GM20431 (cell line): ENCODE measurements around the gene ITPRID1.
"Not testable (repeated sequence)": the region's sequence is repeated elsewhere in the genome, so short reads cannot be mapped to it uniquely, and the experiment has no call there.

Experiments used
- in situ Hi-C: fragments of 300-500 bp; cut with MseI, MboI; formaldehyde crosslinking; loops from one replicate; pipeline ENCODE4 v1.15.0; 2020; ENCODE audit warnings: low sequenced_read_pairs; ENCODE audit not compliant: unreplicated experiment

ITPRID1 gene

DNA sequence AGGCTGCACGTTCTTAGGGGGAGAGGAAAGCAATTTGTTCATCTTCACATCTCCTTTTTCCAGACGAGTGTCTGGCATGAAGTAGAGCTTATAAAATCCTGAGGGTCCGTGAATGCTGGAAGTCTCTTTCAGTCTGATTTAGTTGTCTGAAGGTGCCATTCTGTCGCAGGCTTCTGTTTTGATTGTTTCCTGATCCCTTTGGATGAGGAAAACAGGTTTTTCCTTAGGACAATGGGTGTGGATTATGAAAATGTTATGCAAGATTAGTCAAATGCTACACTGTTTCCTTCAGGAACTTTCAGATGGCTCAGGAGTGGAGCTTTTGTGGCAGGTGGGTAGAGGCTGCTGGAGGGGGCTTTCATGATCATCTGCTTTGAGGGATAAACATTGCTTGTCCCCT, at the start of gene ITPRID1:
ITPRID1 (plus strand) TSS at position 301 of the 400 bp plus-strand sequence. CDS start 38,935 bp downstream, outside the sequence.
- in situ Hi-C loops: no loop called here

DNA sequence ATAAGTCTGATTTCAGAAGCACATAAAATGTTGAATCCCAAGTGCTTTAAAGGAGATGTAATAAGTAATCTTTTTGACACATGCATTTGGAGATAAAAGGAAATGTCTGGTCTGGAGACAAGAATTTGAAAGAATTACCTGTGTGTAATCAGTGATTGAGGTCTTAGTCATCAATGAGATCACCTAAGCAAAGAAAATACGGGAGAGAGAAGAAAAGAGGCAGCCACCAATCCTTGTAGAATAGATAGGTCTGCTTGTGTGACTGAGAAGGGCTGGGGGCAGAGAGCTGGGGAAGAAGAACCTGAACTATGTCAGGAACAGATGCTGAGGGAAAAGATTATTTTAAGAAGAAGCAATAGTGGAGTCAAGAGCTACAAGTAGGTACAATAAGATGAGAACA, 49.3 kb upstream of the ITPRID1 start:
- in situ Hi-C loops: no loop called here

DNA sequence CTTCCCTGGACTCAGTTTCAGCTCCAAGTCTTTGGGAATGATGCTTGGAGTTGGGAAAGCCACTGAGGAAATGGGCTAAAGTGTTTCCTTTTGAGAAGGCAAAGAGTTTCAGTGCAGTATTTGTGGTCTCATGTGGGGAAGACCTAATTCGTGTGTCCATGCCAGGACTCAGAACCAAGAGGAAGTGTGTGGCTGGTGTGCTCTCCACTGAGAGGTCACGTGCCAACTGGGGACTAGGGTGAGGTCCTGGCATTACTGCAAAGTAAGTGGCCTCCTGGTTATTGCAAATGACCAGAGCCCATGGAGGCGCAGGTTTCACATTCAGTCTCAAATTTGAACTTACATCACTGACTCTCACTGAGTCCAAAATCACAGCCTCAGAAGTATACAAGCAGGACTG, 48.6 kb upstream of the ITPRID1 start:
- in situ Hi-C loops: no loop called here

DNA sequence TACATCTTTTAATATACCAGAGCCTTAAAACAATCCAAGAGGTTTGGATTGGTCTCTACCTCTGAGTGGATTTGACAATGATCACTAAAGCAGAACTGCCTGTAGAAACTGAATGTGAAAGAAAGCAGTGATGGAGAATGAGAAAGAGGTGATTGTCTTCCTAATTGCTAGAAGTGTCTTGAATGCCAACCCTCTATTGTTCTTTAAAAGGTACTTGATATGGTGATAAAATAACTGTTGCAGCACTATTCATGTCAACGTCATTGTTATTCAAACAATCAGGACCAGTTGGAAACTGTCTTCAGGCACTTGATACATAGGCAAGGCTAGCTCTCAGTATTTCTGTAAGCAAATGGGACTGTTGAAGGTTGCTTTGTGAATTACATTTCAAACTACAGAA, 47.9 kb upstream of the ITPRID1 start:
- in situ Hi-C loops: no loop called here

GRCh38 chr7:31470883-31471282, 43.0 kb upstream of the ITPRID1 start:
- in situ Hi-C loops: not testable (repeated sequence)

DNA sequence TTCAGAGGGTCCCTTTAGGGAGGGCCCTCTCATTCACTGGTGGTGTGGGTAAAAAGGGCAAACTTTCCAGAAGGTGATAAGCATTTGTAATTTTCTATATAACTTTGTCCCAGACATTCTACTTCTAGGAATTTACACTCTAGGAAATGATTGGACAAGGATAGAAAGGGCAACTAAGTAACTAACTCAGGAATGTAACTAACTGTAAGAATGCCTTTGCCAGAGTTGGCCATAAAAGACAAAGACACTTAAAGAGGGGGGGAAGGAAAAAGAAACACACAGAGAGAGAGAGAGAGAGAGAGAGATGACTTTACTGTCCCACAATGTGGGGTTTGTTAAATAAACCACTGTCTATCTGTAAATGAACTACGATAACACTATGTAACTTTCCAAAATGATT, 38.5 kb upstream of the ITPRID1 start:
- in situ Hi-C loops: no loop called here

GRCh38 chr7:31476073-31476745, 37.7 kb upstream of the ITPRID1 start:
- in situ Hi-C loops: no loop called here

DNA sequence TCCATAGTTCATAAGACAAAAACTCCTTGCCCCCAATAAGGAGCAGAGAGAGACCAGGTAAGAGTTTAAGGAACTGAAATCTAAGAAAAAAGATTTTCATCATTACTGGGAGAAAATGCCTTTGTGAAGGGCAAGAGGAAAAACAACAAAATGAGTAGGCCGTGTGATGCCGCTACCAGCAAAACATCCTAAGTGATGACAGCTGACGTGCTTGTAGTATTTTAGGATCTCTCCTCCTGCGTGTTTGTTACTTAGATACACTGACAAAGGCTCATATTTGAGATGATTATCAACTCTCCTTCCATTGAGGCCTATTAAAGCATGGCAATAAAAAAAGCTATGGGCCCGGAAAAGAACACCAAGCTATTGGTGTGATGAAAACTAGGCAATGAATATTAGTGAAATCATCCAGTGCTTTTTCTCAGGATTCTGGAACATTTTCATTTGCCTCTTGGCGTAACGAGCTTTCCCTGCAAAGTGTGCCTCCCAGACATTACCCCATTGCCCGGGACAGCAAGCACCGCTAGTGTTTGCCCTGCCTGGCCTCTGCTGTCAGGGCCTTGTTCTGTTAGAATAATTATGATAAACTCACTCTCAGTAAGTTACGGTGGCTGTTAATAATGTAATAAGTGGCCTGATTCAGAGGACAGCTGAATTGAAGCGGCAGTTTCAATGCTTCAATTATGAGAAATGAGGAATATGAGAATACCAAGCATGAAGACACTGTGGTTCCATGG, 36.8 kb upstream of the ITPRID1 start:
- in situ Hi-C loops: no loop called here

GRCh38 chr7:31478018-31478417, 35.9 kb upstream of the ITPRID1 start:
- in situ Hi-C loops: no loop called here

DNA sequence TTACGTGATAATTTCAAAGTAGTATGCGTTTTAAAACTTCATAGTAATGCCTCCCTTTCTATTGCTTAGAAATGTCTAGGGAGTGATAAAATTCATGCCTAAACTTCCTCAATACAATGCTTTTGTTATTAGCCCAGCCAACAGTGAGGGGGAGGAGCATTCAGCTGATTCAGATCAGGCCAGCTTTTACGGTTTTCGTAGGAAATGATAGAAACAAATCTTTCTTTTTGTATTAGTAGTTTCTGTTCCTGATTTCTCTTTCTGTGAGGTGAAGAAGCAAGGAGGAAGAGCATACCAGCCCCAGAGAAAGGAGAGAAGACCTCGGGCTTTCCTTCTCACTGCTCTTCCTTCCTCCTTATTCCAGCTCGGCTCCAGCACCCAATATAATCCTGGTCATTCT, 35.2 kb upstream of the ITPRID1 start:
- in situ Hi-C loops: no loop called here

DNA sequence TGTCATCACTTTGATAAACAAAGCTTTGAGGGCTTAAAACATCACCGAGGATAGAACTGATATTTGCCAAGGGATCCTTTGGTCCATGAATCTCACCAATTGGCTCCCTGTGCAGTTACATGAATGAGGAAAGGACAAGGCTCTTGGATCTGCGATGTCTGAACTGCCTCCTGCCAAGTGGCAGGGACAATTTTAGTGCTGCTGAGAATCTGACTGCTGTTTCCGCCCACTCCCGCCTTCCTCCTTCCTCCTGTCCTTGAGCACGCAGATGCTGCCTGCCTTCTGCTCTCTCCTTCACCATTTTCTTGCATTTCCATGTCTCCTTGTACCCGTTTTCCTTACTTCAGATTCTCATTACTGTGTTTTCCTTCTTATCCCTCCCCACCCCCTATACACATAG, 26.8 kb upstream of the ITPRID1 start:
- in situ Hi-C loops: no loop called here

- in situ Hi-C loops: no loop called here
Observed at GRCh38 chr7:31487476-31487875, 26.4 kb upstream of the ITPRID1 start.

DNA sequence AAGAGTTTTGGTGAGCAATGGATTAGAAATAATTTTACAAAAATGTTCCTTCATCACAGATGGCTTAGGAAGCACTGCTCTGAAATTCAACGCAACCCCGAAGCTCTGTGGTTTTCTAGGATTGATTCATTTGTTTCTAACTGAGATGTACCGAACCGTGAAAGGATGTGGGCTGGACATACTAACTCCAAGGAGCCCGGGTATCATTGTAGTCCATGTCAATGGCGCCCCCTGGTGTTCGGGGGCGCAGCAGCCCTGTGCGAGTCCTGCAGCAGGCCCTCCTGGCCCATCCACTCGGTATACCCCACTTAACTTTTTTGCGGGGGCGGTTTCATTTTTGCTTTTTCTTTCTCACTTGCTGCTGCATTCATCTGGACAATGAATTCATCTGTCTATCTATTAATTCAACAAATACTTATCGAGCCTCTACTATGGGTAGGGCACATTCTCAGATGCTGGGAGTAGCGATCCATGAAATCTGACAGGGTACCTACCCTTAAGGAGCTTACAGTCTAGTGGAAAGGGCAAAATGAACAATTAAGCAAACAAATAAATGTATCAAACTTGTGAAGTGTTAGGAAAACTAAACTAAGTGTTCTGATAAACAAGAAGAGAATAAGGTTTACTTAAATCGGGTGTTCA, 25.2 kb upstream of the ITPRID1 start:
- in situ Hi-C loops: no loop called here

DNA sequence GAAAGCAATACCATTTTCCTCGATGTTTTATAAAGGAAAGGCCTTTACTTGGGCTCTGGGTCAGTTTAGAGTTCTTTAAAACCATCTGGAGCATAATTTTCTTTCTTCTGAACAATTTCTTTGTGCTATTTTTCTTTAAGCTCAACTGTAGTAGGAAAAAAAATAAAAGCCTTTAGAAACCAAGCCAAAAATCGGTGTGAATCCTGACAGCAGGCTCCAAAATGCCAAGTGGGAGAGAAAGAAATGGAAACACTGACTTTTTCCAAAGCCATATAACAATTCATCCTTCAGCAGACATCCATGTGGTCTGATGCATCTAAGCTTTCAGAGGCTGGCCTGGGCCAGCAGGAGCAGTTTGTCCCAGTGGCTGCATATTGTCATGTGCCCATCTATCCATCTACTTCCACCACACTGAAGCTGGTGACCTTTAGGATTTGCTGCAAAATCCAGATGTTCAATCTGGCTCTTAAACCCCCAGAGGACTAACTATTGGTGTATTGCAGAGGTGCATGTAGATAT, 23.0 kb upstream of the ITPRID1 start:
- in situ Hi-C loops: no loop called here

DNA sequence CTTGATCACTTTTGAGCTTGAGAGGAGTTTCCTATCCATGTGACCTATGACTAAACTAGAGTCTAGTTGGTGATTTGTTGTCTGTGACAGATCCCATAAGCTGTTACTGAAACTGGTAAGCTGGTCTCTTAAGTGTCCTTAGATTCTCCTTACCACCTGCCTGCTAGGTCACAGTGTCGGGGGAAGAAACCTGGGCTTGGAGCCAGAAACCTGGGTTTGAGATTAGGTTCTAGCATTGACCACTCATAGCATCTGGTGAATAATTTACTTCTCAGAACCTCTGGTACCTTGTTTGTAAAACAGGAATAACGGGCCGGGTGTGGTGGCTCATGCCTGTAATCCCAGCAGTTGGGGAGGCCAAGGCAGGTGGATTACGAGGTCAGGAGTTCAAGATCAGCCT, 21.8 kb upstream of the ITPRID1 start:
- in situ Hi-C loops: no loop called here

DNA sequence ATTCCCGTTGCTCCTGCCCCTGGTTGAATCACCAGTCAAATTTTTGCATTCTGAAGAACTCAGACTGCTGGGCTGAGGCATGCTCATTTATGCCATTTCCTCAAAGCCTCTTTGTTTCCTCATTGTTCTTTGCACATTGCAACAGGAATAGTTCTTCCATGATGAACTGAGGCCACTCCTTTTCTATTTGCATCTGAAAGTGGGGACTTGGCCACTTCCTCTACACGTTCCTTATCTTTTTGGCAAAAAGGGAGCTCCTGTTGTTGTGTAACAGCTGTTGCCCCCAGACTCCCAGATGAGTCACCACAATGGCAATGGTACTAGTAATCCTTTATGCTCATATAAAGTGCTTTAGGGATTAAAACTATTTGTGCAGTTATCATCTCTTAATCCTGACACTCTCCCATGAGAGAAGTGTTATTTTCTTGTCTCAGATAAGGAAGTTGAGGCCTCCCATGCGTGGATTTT, 20.1 kb upstream of the ITPRID1 start:
- in situ Hi-C loops: no loop called here

DNA sequence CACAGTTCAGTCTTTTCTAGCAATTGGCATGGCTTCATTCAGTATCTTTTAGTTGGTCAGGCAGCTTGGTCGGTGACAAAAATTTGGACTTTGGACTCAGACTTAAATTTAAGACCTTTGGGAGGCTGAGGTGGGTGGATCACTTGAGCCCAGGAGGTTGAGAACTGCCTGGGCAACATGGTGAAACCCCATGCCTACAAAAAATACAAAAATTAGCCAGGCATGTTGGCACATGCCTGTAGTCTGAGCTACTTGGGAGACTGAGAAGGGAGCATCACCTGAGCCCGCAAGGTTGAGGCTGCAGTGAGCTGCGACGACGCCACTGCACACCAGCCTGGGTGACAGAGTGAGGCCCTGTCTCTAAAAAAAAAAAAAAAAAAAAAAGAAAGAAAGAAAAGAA, 19.5 kb upstream of the ITPRID1 start:
- in situ Hi-C loops: no loop called here

DNA sequence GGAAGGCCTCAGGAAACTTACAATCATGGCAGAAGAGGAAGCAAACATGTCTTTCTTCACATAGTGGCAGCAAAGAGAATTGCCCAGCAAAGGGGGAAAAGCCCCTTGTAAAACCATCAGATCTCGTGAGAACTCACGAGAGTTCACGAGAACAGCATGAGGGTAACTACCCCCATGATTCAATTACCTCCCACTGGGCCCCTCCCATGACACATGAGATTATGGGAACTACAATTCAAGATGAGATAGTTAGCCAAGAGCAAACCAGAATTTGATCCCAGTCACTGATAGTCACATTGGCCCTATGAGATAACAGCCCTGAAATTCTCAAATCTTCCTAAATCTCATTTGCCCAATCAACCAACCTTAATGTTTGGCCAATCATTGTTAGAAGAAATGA, 18.2 kb upstream of the ITPRID1 start:
- in situ Hi-C loops: no loop called here

- in situ Hi-C loops: no loop called here
Observed at GRCh38 chr7:31497516-31497915, 16.4 kb upstream of the ITPRID1 start.

- in situ Hi-C loops: no loop called here
Observed at GRCh38 chr7:31500656-31501055, 13.2 kb upstream of the ITPRID1 start.

GRCh38 chr7:31508823-31509222, 5.1 kb upstream of the ITPRID1 start:
- in situ Hi-C loops: no loop called here
